HG03521 (cell line): ENCODE results near the gene ELK1.
"Not testable (repeated sequence)": the region's sequence is repeated elsewhere in the genome, so short reads cannot be mapped to it uniquely, and the experiment has no call there.

Experiments used
- ATAC-seq: cut with Tn5 transposase; IDR thresholded peaks from one replicate; pipeline ENCODE4 v1.9.1; 2021; ENCODE audit warnings: mild to moderate bottlenecking, moderate library complexity; ENCODE audit not compliant: unreplicated experiment

ELK1 gene, protein sequence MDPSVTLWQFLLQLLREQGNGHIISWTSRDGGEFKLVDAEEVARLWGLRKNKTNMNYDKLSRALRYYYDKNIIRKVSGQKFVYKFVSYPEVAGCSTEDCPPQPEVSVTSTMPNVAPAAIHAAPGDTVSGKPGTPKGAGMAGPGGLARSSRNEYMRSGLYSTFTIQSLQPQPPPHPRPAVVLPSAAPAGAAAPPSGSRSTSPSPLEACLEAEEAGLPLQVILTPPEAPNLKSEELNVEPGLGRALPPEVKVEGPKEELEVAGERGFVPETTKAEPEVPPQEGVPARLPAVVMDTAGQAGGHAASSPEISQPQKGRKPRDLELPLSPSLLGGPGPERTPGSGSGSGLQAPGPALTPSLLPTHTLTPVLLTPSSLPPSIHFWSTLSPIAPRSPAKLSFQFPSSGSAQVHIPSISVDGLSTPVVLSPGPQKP

DNA sequence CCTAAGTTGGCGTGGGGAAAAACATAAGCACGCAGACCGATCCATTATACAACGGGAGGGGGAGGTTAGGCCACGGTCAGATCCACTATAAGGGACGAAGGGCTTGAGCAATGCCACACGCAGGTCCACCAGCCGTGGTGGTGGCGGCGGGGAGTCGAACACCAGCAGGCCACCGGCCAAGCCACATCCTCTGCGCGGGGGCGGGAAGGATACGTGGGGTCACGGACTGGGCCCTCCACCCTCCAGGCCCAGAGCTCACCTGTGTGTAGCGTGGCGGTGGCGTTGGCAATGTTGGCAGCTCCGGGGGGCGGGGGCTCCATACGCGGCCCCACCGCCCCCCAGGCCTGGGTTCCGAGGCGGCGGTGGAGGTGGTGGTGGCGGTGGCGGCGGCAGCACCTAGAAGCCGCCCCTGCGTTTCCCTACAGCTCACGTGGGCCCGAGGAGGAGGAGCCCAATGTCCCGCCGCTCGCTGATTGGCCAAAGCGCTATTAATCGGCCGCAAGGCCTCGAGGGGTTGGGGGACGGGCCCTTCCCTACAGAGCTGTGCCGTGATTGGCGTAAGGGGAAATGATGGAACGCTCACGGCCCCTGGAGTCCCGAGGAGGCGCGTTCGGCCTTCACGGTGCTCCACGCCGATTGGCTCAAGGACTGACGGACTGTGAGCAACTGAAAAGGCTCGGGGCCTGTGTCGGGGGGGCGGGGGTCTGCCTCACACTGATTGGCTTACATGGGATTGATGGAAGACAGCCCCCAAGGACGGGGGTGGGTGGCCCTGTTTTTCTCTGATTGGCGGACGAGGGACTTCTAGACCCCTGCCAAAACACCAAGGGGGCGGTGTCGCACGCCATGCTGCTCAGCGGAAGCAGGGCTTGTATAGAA lies at the start of gene ELK1:
Gene ELK1 (minus strand): TSS at position 400 of the 879 bp plus-strand sequence. CDS start 9,122 bp downstream, outside the sequence.
- peak; percentile 91 for ATAC-seq

DNA sequence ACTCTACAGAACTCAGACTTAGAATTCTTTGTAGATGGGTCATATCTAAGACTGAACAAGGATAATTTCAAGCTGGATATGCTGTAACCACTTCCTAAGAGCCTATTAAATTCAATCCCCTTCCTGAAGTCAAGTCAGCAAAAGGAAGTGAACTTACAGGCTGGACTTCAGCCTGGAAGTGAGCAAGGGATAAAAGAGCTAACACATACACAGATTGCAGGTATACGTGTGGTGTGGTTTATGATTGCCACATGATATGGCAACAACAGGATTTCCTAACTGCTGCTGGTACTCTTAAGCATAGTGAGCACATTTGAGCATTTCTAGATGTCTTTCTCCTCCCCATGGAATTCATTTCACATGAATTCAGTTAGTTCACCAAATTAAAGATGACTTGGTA lies 46.8 kb upstream of the ELK1 start:
- ATAC-seq: no peak

DNA sequence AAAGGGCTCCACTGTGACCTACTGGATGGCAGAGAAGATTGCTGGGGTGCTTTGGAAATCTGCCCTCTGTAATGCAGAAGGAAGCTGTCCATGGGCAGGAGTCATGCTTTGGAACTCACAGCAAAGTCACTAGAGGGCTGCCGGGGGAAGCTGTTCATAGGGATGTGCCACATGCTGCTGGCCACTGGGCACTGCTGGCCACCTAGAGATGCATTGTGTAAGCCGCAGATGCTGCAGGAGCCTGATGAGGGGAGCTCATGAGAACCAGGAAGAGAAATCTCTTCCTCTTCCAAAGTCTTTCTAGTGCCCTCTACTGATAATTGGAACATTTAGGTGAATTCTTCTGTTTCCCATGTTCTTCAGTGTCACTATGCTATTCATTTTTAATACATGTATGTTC lies 39.8 kb upstream of the ELK1 start:
- no peak for ATAC-seq

DNA sequence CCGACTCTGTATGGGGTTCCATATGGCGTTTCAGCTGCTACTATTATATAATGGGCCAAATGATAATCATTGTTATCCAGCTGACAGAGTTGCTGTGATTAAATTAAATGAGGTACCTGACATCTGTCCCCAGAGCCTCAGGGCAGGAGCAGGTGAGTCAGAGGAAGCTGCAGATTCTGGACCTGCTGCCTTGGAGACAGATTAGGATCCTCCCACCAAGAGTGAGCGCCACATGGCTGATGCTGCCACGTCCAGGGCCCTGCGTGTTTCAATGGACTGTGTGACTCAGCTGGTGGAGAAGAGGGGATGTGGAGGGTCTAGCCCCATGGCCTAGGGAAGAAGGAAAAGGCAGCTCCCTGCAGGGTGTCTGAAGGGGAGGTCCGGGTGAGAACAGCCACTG lies 36.9 kb upstream of the ELK1 start:
- ATAC-seq: no peak

DNA sequence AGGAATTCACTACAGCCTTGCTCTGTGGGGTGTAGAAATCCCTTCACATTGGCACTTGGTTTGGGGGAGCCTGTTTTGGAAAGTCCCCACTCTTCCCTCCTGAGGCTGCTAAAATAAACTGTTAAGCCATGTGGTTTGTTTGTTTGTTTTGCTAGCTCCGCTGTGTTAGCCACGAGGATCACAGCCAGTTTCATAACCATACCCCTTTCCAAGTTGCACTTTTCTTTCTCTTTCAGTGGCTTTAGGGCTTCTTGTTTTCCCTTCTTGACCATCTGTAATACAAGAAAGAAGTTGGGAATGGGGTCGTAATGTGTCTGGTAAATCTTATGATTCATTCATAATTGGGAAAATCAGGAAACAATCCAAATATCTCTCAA lies 33.5 kb upstream of the ELK1 start:
- ATAC-seq: no peak

DNA sequence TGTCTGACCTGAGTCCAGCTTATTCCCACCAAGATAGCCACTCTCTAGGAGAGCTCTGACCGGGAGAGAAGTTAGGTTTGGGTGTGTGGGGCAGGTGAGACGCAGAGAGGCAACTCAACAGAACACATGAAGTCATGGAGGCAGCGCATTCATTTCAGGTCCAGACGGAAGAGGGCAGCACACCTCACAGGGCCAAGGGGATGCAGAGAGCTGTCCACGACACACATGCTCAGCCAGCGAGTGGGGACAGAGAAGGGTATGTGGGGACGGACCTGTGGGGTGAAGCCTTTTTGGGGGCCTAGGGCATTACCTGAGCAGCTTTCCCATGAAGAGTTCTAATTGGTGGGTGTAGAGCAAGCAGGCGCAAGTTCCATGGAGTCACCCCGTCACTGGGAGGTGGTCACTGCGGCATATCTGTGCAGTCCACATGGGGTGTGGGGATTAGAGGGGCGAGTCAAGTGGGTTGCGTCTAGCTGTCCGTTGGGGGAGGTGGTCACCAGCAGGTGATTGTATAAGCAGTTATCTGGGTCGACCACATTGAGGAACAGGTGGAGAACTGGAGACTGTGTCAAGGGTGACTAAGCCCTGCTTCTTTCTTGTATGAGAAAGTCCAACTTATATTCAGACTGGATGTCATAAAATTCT lies 32.9 kb upstream of the ELK1 start:
- no peak for ATAC-seq

DNA sequence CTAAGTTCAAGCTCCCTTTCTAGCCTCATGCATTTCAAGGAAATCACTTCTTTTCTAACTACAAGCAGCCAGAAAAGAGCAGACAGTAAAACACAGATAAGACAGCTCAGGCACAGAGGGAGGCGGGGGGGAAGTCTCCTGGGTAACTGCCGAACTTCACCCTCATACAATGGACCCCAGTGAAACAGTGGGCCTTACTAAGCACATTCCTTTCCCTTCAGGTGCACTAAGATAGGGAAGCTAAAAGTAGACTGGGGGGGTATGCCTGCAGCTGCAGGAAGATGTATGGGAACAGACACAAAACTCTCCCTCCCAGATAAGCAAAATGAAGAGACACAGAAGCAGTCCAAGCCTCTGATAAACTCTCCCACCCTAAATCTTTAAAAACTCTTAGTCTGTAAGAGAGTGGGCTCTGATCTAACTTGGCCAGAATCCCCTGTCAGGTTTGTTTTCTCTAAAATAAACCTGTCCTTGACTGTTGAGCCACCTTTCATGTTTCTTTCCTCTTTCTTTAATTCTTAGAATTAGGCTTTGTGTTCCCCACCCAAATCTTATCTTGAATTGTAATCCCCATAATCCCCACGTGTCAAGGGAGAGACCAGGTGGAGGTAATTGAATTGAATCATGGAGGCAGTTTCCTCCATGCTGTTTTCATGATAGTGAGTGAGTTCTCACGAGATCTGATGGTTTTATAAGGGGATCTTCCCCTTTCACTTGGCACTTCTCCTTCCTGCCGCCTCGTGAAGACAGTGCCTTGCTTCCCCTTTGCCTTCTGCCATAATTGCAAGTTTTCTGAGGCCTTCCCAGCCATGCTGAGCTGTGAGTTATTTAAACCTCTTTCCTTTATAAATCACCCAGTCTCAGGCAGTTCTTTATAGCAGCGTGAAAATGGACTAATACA lies 25.8 kb upstream of the ELK1 start:
- not testable (repeated sequence) for ATAC-seq

DNA sequence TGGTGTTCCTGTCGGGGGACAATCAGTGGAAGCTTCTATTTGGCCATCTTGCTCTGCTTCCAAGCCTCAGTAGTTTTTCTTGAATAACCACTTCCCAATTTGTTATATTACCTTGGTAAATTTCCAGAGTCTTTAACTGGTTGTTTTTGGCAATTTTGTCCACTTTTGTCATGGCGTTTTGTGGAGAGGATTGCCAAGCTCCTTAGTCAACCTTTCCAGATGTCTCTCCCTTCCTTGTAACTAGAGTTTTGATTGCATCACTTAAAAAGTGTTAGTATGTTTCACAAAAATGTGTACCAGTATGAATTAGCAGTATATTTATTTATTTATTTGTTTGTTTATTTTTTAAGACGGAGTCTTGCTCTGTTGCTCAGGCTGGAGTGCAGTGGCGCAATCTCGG lies 24.4 kb upstream of the ELK1 start:
- no peak for ATAC-seq

DNA sequence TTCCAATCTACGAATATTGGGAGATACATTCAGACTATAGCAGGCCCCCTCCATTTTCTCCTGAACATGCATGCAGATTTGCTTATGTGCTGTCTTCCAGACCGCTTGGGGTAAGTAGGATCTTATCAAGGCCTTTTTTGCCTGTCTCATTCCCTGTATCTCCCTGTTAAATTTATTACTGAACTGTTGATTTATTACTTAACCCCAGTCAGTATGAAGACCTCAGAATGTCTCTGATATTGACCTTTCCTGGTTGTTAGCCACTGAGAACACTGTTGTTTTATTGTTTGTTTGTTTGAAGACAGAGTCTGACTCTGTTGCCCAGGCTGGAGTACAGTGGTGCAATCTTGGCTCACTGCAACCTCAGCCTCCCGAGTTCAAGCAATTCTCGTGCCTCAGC lies 15.4 kb upstream of the ELK1 start:
- not testable (repeated sequence) for ATAC-seq

DNA sequence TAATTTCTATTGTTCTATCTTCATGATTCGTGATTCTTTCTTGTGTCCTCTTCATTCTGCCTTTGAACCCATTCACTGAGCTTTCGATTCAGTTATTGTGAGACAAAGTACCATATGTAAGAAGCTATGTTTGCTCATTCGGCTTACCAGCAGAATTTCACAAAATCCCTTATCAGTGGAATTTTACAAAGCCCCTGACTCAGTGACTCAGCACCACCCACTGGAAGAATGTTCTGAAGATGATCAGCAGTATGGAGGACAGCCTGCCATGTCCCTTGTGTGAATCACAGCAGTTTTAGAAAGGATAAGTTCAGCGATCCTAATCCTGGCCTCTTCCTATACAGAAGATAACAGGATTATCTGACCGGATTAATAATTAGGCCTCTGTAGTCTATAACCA lies 14.4 kb upstream of the ELK1 start:
- ATAC-seq: no peak

DNA sequence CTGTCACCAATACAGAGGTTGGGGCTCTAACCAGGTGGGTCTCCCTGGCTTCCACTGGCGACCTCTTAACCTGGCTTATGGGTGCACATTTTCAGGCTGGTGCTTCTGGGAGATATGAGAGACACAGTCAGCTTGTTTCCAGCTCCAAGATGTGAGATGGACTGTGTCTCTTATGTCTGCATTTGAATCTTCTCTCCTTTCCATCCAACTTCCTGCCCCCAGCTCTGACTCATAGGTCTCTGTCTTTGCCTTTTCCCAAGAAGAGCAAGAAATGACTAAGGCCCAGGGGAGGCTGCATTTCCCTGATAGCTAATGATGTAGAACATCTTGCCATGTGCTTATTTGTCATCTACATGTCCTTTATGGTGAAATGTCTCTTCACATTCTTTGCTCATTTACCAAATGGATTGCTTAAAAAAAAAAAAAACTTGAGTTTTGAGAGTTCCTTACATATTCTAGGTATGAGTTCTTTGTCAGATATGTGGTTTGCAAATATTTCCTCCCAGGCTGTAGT lies 11.8 kb upstream of the ELK1 start:
- no peak for ATAC-seq

DNA sequence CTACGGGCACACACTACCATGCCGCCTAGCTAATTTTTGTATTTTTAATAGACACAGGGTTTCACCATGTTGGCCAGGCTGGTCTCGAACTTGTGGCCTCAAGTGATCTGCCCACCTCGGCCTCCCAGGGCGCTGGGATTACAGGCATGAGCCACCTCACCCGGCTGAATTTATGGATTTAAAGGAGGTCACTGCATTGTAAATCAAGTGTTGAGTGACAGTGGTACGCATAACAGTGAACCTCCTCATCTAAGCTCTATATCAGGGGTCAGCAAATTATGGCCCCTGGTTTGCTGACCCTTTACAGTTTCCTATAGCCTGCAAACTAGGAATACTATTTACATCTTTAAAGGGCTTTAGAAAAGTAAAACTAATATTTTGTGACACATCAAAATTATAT lies 11.2 kb upstream of the ELK1 start:
- ATAC-seq: no peak

DNA sequence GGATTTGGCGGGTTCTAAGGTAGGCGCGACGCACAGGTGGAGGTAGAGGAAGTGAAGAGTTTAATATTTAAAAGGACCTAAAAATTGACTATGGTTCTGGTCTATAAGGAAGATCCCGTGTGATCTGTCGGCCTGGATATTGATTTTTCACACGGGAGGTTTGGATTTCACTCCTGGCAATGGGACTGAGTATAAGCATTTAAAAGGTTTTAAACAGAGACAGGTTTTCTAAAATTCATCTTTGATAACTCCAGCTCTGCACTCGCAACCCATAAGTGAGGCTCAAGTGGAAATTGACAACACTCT lies 9.0 kb upstream of the ELK1 start:
- no peak for ATAC-seq

DNA sequence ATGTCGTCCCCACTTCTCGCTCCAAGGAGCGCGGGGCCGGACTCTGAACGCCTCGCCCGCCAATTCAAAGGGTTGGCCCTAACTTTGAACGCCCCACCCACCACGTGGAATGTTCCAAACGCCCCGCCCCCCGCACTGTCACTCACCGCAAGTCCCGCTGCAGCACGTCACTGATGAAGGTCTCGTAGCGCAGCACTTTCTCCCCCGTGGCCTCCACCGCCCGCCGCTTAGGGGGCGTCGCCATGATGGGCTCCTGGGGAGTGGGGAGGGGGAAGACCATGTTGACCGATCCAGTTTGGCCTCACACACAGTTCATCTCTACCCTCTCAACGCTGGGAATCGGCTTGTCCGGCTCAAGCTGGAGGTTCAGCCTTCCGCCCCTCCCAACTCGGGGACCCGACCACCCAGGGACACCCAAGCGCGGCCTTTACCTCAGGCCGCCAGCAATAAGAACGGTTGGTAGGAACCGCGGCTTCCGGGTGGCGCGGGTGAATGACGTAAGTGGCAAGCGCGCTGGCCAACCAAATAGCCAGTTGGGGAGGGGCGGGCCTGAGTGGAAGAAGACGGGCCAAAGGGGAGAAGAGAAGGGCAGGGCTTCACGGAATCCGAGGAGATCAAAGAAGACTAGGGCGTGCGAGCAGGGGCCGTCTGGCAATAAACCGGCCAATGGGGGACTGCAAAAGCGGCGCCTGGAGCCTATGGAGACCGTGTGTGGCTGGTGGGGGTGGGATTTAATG lies 8.5 kb upstream of the ELK1 start, which contains the start of gene UXT:
Gene UXT (minus strand): TSS at position 497 of the 737 bp plus-strand sequence. CDS start 253 bp downstream, at position 244.
- peak; percentile 80 for ATAC-seq

DNA sequence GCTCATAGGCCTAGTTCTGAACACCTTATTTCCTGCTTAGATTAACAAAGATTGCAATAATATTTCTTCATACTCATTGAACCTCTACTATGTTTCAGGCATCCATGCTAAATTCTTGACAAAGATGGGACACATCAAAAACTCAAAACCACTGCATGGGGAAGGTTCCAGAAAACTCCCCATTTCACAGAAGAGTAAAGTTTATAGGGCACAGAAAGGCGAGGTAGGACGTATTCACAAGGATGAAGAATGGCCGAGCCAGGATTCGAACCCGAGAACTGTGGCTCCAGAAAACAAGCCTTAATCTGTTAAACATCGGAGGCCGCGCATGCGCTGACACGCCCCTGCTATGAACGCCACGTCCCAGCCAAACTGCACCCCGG lies 7.9 kb upstream of the ELK1 start:
- no peak for ATAC-seq

DNA sequence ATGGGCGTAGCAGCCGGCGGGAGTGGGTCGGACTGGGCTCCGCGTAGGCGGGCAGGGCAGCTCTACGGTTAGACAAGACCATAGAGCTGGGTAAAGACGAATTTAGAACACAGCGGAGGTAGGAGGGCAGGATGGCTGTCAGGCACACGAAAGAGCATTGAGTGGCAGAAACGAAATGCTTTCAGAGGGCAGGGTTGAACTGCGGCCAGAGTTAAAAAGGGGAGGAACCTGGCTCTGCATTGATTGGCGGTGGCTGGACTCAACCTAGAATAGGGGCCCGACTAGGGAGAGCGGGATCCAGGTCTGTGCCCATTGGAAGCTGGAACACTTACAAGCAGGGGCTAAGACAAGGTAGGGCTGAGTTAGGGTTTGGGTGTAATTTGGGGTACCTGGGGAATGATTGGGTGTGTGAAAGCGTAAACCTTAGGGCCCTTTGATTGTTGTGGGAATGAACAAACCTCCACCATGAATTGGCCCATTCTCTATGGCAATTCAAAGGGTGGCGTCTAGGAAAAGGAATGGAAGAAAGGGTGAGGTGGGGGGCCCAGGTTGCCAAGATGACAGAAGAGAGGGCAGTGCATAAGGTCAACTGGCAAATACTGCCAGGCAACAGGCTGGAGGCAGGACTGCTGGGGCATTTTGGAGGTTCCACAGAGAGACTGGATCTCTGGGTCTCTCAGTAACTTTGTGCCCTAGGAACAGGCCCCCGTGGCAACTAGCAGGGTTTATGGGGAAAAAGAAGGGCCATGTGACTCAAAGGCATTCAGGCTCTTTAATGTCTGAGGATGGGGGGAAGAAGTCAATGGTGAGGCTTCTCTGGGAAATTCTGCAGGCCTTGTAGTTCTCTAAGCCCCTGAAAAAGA lies 911 bp upstream of the ELK1 start:
- ATAC-seq: no peak

DNA sequence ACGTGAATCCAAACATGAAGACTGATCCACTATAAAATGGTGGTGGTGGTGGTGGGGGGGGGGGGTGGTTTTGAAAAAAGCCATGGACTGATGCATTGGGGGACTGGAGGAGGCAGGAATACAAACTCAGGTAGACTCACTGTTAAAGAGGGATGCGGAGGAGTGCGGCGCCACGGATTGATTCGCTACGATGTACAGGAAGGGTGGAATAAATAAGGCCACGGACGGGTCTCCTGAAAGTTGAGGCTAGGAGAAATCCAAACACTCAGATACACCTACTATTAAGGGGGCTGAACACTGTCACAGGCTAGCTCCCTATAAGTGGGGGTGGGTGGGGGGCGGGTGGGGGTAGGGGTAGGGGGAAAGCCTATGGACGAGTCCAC lies 591 bp downstream of the ELK1 start:
- ATAC-seq: no peak

DNA sequence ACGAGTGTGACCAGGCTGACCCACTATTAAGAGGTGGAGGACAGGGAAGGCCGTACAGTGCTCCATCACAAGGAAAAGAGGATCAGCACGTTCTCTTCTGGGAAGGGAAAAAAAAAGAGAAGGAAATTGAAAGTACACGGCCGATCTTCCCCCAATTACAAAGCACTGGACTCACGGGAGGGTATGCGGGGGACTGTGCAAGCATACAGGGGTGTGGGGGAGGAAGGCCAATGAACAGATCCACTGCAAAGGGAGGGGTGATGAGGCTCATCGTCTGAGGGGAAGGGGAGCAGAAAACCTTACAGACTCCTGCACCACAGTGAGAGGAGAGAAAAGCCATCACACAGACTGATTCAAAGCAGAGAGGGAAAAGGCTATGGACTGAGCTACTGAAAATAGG lies 1.1 kb downstream of the ELK1 start:
- ATAC-seq: no peak

DNA sequence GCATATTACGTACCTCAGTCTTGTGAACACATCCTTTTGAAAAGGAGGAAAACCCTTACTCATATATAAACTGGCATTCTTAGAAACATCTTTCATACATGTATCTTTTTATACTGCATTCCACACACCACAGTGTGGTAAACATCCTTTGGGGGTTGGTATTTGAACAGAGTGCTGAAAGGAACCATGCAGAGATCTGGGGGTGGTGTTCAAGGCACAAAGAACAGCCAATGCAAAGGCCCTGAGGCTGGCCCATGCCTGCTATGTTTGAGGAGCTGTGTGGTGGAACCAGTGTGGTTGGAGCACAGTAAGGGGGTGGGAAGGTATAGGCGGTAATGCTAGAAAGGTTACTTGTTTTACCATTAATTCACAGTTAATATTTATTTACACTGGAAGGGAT lies 2.0 kb downstream of the ELK1 start:
- no peak for ATAC-seq
